A673 (cell line): ENCODE measurements around the gene QKI. TPM values are rescaled to one million over a fixed set of nuclear protein-coding genes. Genes with fewer than 3 reads are reported as not detected.

Experiments used
- BruUV-seq: library from RNA; stranded (reverse); fragments of 400-500 nt; replicated peaks from 2 replicates; lab custom pipeline; 2021; lab: Mats Ljungman, UMichigan
- CTCF ChIA-PET: fragments of 300-600 bp; sonication (Branson Sonifier 250); formaldehyde crosslinking; loops from one replicate; lab custom pipeline; 2022; ENCODE audit warnings: antibody characterized with exemption; lab: Charles Lee
- POLR2A ChIA-PET: fragments of 300-600 bp; sonication (Branson Sonifier 250); formaldehyde crosslinking; loops from one replicate; lab custom pipeline; 2022; ENCODE audit warnings: antibody characterized with exemption; ENCODE audit not compliant: low non-redundant PET; lab: Charles Lee
- DNase-seq: peaks from one replicate; pipeline ENCODE4 v3.0.0-alpha.2; 2015; ENCODE audit warnings: low spot score
- H3K27ac ChIP-seq: fragments of 200-600 bp; sonication (generic); 2 replicates; pipeline ENCODE4 v1.5.1; 2016; ENCODE audit warnings: mixed run types, low read depth, mild to moderate bottlenecking, mixed read lengths, antibody characterized with exemption, low read length; ENCODE audit not compliant: poor library complexity, severe bottlenecking
- H3K27me3 ChIP-seq: fragments of 200-600 bp; sonication (generic); replicated peaks from 2 replicates; pipeline ENCODE4 v1.6.1; 2017; ENCODE audit warnings: mixed run types, low read depth, mild to moderate bottlenecking, mixed read lengths, antibody characterized with exemption, low read length; ENCODE audit not compliant: insufficient read depth, poor library complexity
- H3K36me3 ChIP-seq: fragments of 200-600 bp; sonication (generic); 2 replicates; pipeline ENCODE4 v1.6.1; 2016; ENCODE audit warnings: mixed run types, mild to moderate bottlenecking, mixed read lengths, antibody characterized with exemption, low read length; ENCODE audit not compliant: insufficient read depth, poor library complexity, severe bottlenecking
- H3K4me1 ChIP-seq: fragments of 200-600 bp; sonication (generic); 2 replicates; pipeline ENCODE4 v1.6.1; 2017; ENCODE audit warnings: mixed run types, mild to moderate bottlenecking, mixed read lengths, antibody characterized with exemption, low read length; ENCODE audit not compliant: insufficient read depth, poor library complexity, severe bottlenecking
- H3K4me3 ChIP-seq: fragments of 200-600 bp; sonication (generic); 2 replicates; pipeline ENCODE4 v1.5.1; 2016; ENCODE audit warnings: low read depth, mixed run types, mild to moderate bottlenecking, mixed read lengths, low read length; ENCODE audit not compliant: poor library complexity, severe bottlenecking
- H3K9me3 ChIP-seq: fragments of 200-600 bp; sonication (generic); 2 replicates; pipeline ENCODE4 v1.6.1; 2016; ENCODE audit warnings: mixed run types, low read depth, mild to moderate bottlenecking, mixed read lengths, antibody characterized with exemption, low read length; ENCODE audit not compliant: poor library complexity, severe bottlenecking
- EZH2 ChIP-seq: fragments of 200-600 bp; sonication (generic); IDR thresholded peaks from 2 replicates; pipeline ENCODE4 v1.6.1; 2017; ENCODE audit warnings: borderline replicate concordance, low read depth, mild to moderate bottlenecking, mixed read lengths, antibody characterized with exemption, low read length; ENCODE audit not compliant: poor library complexity, severe bottlenecking
- intact Hi-C: fragments of 100-400 bp; cut with micrococcal nuclease; formaldehyde crosslinking; loops from one replicate; pipeline ENCODE4 v1.10.0; 2022; ENCODE audit not compliant: unreplicated experiment
- total RNA-seq: library from RNA; stranded (reverse); gene quantifications from 2 replicates; pipeline ENCODE4 v1.2.3, GENCODE V29; 2021
- TF ChIP-seq, protein P1 (sequence below): fragments of 300-800, 200-600 bp; sonication (generic); conservative IDR thresholded peaks from 2 replicates; pipeline ENCODE4 v1.5.1; 2017; ENCODE audit warnings: low read depth, mild to moderate bottlenecking, antibody characterized with exemption, low read length, moderate library complexity, mixed read lengths

The QKI gene
- total RNA-seq, 1 experiment from 2014 or later = 128 TPM

DNA sequence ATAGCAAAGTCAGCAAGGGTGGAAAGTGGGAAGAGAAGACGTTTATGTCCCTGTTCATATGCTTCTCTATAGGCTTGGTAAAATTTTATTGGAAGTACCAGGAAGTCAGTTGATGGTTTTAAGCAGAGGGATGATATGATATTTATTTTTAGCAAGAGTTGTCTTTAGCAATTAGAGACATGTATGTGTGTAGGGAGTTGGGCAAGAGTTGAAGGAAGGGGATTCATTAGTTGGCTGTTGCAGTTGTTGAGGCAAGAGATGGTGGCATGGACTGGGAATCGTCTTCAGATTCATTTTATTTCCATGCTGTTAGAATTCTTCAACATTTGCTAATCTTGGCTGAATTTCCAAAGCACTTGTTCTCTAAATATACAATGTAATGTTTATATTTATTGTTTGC is 85.6 kb downstream of the QKI start:
- BruUV-seq = no TSS peak
- ChIA-PET CTCF (no interaction called here), POLR2A (no interaction called here)
- no peak for DNase-seq
- intact Hi-C loops = no loop called here
- peaks cover 5% of the 10 kb centered on the region for H3K36me3 ChIP-seq
- no peaks in the 10 kb centered on the region for H3K27me3 ChIP-seq
- no peak overlapping the region for H3K27ac ChIP-seq
- no peak overlapping the region for H3K4me3 ChIP-seq
- no peaks in the 10 kb centered on the region for H3K4me1 ChIP-seq
- peaks cover 11% of the 10 kb centered on the region for H3K9me3 ChIP-seq
- no peak for TF ChIP-seq EZH2
- TF ChIP-seq, protein P1, sequence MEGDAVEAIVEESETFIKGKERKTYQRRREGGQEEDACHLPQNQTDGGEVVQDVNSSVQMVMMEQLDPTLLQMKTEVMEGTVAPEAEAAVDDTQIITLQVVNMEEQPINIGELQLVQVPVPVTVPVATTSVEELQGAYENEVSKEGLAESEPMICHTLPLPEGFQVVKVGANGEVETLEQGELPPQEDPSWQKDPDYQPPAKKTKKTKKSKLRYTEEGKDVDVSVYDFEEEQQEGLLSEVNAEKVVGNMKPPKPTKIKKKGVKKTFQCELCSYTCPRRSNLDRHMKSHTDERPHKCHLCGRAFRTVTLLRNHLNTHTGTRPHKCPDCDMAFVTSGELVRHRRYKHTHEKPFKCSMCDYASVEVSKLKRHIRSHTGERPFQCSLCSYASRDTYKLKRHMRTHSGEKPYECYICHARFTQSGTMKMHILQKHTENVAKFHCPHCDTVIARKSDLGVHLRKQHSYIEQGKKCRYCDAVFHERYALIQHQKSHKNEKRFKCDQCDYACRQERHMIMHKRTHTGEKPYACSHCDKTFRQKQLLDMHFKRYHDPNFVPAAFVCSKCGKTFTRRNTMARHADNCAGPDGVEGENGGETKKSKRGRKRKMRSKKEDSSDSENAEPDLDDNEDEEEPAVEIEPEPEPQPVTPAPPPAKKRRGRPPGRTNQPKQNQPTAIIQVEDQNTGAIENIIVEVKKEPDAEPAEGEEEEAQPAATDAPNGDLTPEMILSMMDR = no peak

DNA sequence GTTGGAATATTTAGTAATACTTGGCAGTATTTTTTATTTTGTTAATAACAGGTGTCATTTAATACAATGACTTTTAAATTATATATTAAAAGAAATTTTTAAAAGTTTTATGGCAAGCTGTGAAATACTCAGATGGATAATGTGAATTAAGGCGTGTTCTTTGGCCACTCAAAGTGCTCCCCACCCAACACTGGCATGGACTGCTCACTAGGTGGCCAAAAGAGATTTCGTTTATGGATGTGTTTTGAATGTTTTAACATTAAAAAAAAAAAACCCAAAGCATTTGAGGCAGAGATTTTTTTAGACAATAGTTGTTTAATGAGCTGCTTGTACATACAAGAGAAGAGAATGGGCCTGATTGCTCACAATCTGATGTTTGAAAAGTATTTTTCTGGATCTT is 86.5 kb downstream of the QKI start:
- DNase-seq = no peak
- H3K27ac ChIP-seq = no peak overlapping the region
- BruUV-seq = no TSS peak
- H3K9me3 ChIP-seq = peaks cover 16% of the 10 kb centered on the region
- CTCF ChIA-PET = no interaction called here
- no peaks in the 10 kb centered on the region for H3K27me3 ChIP-seq
- no peak for TF ChIP-seq EZH2
- TF ChIP-seq, protein P1 = no peak
- H3K4me1 ChIP-seq = no peaks in the 10 kb centered on the region
- H3K4me3 ChIP-seq = no peak overlapping the region
- POLR2A ChIA-PET = no interaction called here
- intact Hi-C loops = no loop called here
- H3K36me3 ChIP-seq = peaks cover 5% of the 10 kb centered on the region

DNA sequence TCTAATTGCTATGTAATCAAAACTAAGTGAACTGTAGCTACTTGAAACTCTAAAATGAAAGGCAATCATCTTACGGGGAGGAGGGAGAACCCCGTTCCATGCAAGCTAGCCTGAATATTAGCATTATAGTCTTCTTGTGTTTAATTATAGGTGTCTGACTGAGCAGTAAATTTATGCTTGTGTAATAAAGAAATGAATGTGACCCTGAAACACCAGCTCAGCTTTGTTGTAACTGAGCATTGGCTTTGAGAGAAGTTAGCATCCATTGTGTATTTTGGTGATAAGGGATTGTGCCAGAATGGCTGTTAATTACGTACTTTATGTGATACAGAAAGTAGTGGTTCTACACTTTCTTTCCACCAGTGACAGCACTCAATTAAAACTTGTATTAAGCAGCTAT is 86.9 kb downstream of the QKI start:
- Histone ChIP-seq H3K4me1 (no peaks in the 10 kb centered on the region), H3K4me3 (no peak overlapping the region), H3K9me3 (peaks cover 20% of the 10 kb centered on the region), H3K36me3 (peaks cover 5% of the 10 kb centered on the region), H3K27ac (no peak overlapping the region), H3K27me3 (no peaks in the 10 kb centered on the region)
- no peak for DNase-seq
- ChIA-PET POLR2A (no interaction called here), CTCF (no interaction called here)
- intact Hi-C loops = no loop called here
- no TSS peak for BruUV-seq
- TF ChIP-seq EZH2 = no peak
- TF ChIP-seq, protein P1 = no peak
